HepG2 (cell line): Measurements from ENCODE around the gene NUDT13.

ENCODE experiments used
- NFYB ChIP-seq: sonication (generic); formaldehyde crosslinking; IDR thresholded peaks from 2 replicates; pipeline ENCODE4 v1.4.0; 2020; ENCODE audit warnings: missing genetic modification reagents
- NKX3-1 ChIP-seq: sonication (generic); formaldehyde crosslinking; IDR thresholded peaks from 2 replicates; pipeline ENCODE4 v1.5.0; 2020; ENCODE audit warnings: missing genetic modification reagents
- POLR2AphosphoS5 ChIP-seq: IDR thresholded peaks from 2 replicates; pipeline ENCODE4 v1.6.1; 2012; ENCODE audit warnings: low read depth, low read length
- SALL1 ChIP-seq: sonication (generic); formaldehyde crosslinking; IDR thresholded peaks from 2 replicates; pipeline ENCODE4 v1.8.0; 2022; ENCODE audit warnings: mild to moderate bottlenecking, missing genetic modification reagents
- ZNF232 ChIP-seq: sonication (generic); formaldehyde crosslinking; IDR thresholded peaks from 2 replicates; pipeline ENCODE4 v1.4.0; 2020; ENCODE audit warnings: missing genetic modification reagents, borderline replicate concordance

GRCh38 chr10:73131301-73131700 lies 21.0 kb downstream of the NUDT13 start:
- TF ChIP-seq ZNF232 (CRISPR knock-in tag) (no peak), POLR2AphosphoS5 (no peak), NKX3-1 (CRISPR knock-in tag) (no peak), NFYB (no peak), SALL1 (CRISPR knock-in tag) (no peak)
